OCI-LY7 (cell line): Measurements from ENCODE around the gene GIMAP2. TPM values are rescaled to one million over a fixed set of nuclear protein-coding genes. Genes with fewer than 3 reads are reported as not detected.

Experiments
- BruUV-seq: library from RNA; stranded (reverse); fragments of 400-500 nt; replicated peaks from 2 replicates; lab custom pipeline; 2021; lab: Mats Ljungman, UMichigan
- CTCF ChIA-PET: fragments of 300-600 bp; sonication (Branson Sonifier 250); formaldehyde crosslinking; loops from one replicate; lab custom pipeline; 2022; ENCODE audit warnings: antibody characterized with exemption; ENCODE audit not compliant: unreplicated experiment; lab: Charles Lee
- POLR2A ChIA-PET: fragments of 300-600 bp; sonication (Branson Sonifier 250); formaldehyde crosslinking; loops from one replicate; lab custom pipeline; 2022; ENCODE audit warnings: antibody characterized with exemption; lab: Charles Lee
- DNase-seq: peaks from one replicate; pipeline ENCODE4 v3.0.0-alpha.2; 2015; ENCODE audit warnings: low spot score
- H2AFZ ChIP-seq: fragments of 200-600 bp; sonication (generic), shearing (Covaris generic); 2 replicates; pipeline ENCODE4 v1.6.1; 2014; ENCODE audit warnings: mild to moderate bottlenecking, antibody characterized with exemption, low read length, moderate library complexity
- H3K27ac ChIP-seq: fragments of 200-600 bp; sonication (generic); 2 replicates; pipeline ENCODE4 v1.5.1; 2014; ENCODE audit warnings: mixed run types, low read depth, mild to moderate bottlenecking, moderate library complexity, low read length, inconsistent platforms; ENCODE audit not compliant: poor library complexity, severe bottlenecking
- H3K36me3 ChIP-seq: fragments of 200-600 bp; sonication (generic); 2 replicates; pipeline ENCODE4 v1.6.1; 2014; ENCODE audit warnings: mild to moderate bottlenecking, antibody characterized with exemption, low read length, moderate library complexity, mixed read lengths; ENCODE audit not compliant: insufficient read depth
- H3K4me1 ChIP-seq: fragments of 200-600 bp; sonication (generic); 2 replicates; pipeline ENCODE4 v1.5.1; 2014; ENCODE audit warnings: mild to moderate bottlenecking, low read length; ENCODE audit not compliant: insufficient read depth, poor library complexity, severe bottlenecking
- H3K4me2 ChIP-seq: fragments of 200-600 bp; sonication (generic); 2 replicates; pipeline ENCODE4 v1.6.1; 2014; ENCODE audit warnings: mild to moderate bottlenecking, low read length
- H3K4me3 ChIP-seq: fragments of 200-600 bp; sonication (generic); 2 replicates; pipeline ENCODE4 v1.5.1; 2014; ENCODE audit warnings: mild to moderate bottlenecking, low read depth, low read length; ENCODE audit not compliant: poor library complexity, severe bottlenecking
- H3K79me2 ChIP-seq: fragments of 200-600 bp; sonication (generic); 2 replicates; pipeline ENCODE4 v1.6.1; 2016; ENCODE audit warnings: low read depth, mild to moderate bottlenecking, low read length, moderate library complexity, mixed read lengths; ENCODE audit not compliant: insufficient read depth
- H3K9me2 ChIP-seq: fragments of 200-600 bp; sonication (generic); 2 replicates; pipeline ENCODE4 v1.6.1; 2016; ENCODE audit warnings: mild to moderate bottlenecking, low read length, mixed read lengths; ENCODE audit not compliant: insufficient read depth
- H3K9me3 ChIP-seq: fragments of 200-600 bp; sonication (generic); 2 replicates; pipeline ENCODE4 v1.6.1; 2014; ENCODE audit warnings: mild to moderate bottlenecking, mixed run types, low read length, mixed read lengths
- H4K20me1 ChIP-seq: fragments of 200-600 bp; sonication (generic); 2 replicates; pipeline ENCODE4 v1.6.1; 2014; ENCODE audit warnings: mild to moderate bottlenecking, antibody characterized with exemption, low read length, moderate library complexity, mixed read lengths; ENCODE audit not compliant: insufficient read depth
- EZH2phosphoT487 ChIP-seq: fragments of 200-600 bp; sonication (generic); IDR thresholded peaks from 2 replicates; pipeline ENCODE4 v1.6.1; 2018; ENCODE audit warnings: low read depth, borderline replicate concordance, mild to moderate bottlenecking, mixed run types, antibody characterized with exemption, low read length, moderate library complexity, mixed read lengths
- intact Hi-C: fragments of 100-400 bp; cut with micrococcal nuclease; formaldehyde crosslinking; loops from one replicate; pipeline ENCODE4 v1.10.0; 2022; ENCODE audit not compliant: unreplicated experiment
- total RNA-seq, 2 experiments: library from RNA; depleted of rRNA in 1 of 2; stranded (reverse); fragments of >200 nt in 1 of 2; shearing (Covaris generic) in 1 of 2; gene quantifications; 2 replicates each; pipeline ENCODE4 v1.2.3, GENCODE V29; 2014 to 2022
- TF ChIP-seq, protein P1 (sequence below): fragments of 200-600 bp; sonication (generic); conservative IDR thresholded peaks from 2 replicates; pipeline ENCODE4 v1.5.1; 2014; ENCODE audit warnings: mild to moderate bottlenecking, antibody characterized with exemption, low read length, moderate library complexity, mixed read lengths

The GIMAP2 gene
- total RNA-seq, 2 experiments from 2014 or later = not detected

DNA sequence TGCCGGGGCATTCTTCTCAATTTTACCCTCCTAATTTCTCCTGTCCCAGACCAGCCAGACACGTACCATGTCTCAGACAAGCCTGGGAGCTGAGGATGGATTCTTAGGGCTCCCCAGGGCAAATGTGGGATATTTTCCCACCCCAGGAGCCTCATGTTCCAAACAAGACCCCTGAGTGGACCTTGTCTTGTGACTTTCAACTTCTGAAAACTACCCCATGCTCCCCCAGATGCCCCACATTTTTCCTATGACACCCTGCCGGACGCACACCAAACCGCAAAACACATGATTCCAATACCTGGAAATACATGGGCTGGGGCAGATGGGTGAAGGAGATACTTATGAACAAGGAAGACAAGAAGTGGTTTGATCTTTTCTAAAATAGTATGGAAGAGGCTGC is 52.6 kb downstream of the GIMAP2 start:
- no TSS peak for BruUV-seq
- Histone ChIP-seq H2AFZ (no peak overlapping the region), H3K79me2 (no peaks in the 10 kb centered on the region), H3K9me3 (no peaks in the 10 kb centered on the region), H3K27ac (no peak overlapping the region), H3K9me2 (no peaks in the 10 kb centered on the region), H3K4me2 (no peak overlapping the region), H3K4me1 (no peaks in the 10 kb centered on the region), H3K4me3 (no peak overlapping the region), H4K20me1 (no peaks in the 10 kb centered on the region), H3K36me3 (no peaks in the 10 kb centered on the region)
- ChIA-PET CTCF (no interaction called here), POLR2A (interaction anchor here (0.6 kb wide), 1 partner anchor 81 kb away, joined by 3 read pairs; no protein-coding TSS in a partner anchor)
- intact Hi-C loops = no loop called here
- no peak for TF ChIP-seq EZH2phosphoT487
- TF ChIP-seq, protein P1, sequence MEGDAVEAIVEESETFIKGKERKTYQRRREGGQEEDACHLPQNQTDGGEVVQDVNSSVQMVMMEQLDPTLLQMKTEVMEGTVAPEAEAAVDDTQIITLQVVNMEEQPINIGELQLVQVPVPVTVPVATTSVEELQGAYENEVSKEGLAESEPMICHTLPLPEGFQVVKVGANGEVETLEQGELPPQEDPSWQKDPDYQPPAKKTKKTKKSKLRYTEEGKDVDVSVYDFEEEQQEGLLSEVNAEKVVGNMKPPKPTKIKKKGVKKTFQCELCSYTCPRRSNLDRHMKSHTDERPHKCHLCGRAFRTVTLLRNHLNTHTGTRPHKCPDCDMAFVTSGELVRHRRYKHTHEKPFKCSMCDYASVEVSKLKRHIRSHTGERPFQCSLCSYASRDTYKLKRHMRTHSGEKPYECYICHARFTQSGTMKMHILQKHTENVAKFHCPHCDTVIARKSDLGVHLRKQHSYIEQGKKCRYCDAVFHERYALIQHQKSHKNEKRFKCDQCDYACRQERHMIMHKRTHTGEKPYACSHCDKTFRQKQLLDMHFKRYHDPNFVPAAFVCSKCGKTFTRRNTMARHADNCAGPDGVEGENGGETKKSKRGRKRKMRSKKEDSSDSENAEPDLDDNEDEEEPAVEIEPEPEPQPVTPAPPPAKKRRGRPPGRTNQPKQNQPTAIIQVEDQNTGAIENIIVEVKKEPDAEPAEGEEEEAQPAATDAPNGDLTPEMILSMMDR = no peak
- DNase-seq = no peak

DNA sequence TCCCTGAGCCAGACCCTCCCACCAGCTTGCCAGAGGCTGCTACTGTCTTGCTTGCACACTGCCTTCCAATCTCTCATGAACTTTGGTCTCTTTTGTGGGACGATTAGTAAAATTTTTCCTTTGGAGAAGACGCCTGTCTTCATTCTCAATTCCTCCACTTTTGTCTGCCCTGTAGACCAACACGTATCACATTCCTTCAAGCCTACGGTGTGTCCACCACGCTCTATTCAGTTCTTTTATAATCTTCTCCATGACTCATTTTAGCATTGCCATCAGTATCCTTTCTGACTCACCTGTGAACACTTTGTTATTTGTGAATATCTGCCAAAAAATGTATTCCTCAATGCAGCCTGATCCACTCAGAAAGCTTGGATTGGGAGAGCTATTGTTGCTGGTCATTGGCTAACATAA is 53.1 kb downstream of the GIMAP2 start:
- Histone ChIP-seq H3K9me3 (no peaks in the 10 kb centered on the region), H3K4me2 (no peak overlapping the region), H2AFZ (no peak overlapping the region), H3K4me1 (no peaks in the 10 kb centered on the region), H3K4me3 (no peak overlapping the region), H3K9me2 (no peaks in the 10 kb centered on the region), H3K79me2 (no peaks in the 10 kb centered on the region), H4K20me1 (no peaks in the 10 kb centered on the region), H3K36me3 (no peaks in the 10 kb centered on the region), H3K27ac (no peak overlapping the region)
- ChIA-PET POLR2A (no interaction called here), CTCF (no interaction called here)
- TF ChIP-seq, protein P1 = no peak
- TF ChIP-seq EZH2phosphoT487 = no peak
- DNase-seq = no peak
- intact Hi-C loops = no loop called here
- BruUV-seq = no TSS peak

DNA sequence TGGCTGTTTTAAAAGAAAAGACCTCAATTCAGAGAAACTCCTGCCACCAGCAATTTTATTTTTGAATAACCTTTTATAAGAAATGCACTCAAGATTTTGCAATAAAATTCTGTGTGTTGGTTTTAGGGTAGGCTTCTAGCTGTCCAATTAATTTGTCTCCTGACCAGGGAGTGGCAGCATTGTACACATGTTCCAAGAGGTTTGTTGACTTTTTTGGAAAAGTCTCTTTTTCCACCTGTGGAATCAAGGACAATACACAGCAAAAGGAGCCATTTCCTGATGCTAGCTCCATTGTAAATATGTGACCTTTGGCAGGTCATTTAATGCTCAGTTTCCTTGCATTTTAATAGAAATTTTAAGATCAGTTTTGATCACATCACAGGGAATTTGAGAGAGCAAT is 53.5 kb downstream of the GIMAP2 start:
- no peak overlapping the region for H2AFZ ChIP-seq
- no TSS peak for BruUV-seq
- no peaks in the 10 kb centered on the region for H3K79me2 ChIP-seq
- TF ChIP-seq EZH2phosphoT487 = no peak
- TF ChIP-seq, protein P1 = peak; percentile 42
- H3K36me3 ChIP-seq = no peaks in the 10 kb centered on the region
- no peak overlapping the region for H3K4me2 ChIP-seq
- ChIA-PET CTCF (no interaction called here), POLR2A (no interaction called here)
- no peak for DNase-seq
- H3K9me2 ChIP-seq = no peaks in the 10 kb centered on the region
- no peak overlapping the region for H3K4me3 ChIP-seq
- H3K9me3 ChIP-seq = no peaks in the 10 kb centered on the region
- H4K20me1 ChIP-seq = no peaks in the 10 kb centered on the region
- intact Hi-C loops = no loop called here
- H3K27ac ChIP-seq = no peak overlapping the region
- H3K4me1 ChIP-seq = no peaks in the 10 kb centered on the region
